Hematopoietic multipotent progenitor cell treated with erythropoietin and hydrocortisone succinate and interleukin-3 and kit ligand, for 8 days (in vitro differentiated cells): ENCODE data around the gene CREB3L1.

Source experiments
- DNase-seq: peaks from one replicate; pipeline ENCODE4 v3.0.0-alpha.2; 2015

Gene CREB3L1

DNA sequence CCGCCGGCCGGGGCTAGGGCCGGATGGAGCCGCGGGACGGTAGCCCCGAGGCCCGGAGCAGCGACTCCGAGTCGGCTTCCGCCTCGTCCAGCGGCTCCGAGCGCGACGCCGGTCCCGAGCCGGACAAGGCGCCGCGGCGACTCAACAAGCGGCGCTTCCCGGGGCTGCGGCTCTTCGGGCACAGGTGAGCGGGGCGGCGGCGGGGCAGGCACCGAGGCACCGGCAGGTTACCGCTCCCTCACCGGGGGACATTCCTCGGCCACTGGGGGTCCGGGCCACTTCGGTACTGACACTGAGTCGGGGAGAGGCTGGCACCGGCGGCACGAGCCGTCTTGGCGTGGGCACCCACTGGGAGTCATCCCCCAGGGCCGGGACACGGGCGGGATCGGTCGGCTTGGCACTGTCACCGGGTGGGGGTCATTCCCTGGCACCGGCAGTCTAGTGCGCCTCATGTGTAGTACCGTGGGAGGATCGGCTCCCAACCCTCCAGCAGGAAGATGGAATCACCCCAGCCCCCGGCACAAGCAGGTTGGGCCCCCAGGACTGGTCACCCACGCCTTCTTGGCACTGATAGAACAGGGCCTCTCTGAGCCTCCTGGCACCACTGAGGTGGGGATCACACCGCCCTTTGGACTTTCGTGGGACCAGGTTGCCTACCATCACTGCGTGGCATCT, 70.3 kb downstream of the CREB3L1 start:
- DNase-seq = no peak

DNA sequence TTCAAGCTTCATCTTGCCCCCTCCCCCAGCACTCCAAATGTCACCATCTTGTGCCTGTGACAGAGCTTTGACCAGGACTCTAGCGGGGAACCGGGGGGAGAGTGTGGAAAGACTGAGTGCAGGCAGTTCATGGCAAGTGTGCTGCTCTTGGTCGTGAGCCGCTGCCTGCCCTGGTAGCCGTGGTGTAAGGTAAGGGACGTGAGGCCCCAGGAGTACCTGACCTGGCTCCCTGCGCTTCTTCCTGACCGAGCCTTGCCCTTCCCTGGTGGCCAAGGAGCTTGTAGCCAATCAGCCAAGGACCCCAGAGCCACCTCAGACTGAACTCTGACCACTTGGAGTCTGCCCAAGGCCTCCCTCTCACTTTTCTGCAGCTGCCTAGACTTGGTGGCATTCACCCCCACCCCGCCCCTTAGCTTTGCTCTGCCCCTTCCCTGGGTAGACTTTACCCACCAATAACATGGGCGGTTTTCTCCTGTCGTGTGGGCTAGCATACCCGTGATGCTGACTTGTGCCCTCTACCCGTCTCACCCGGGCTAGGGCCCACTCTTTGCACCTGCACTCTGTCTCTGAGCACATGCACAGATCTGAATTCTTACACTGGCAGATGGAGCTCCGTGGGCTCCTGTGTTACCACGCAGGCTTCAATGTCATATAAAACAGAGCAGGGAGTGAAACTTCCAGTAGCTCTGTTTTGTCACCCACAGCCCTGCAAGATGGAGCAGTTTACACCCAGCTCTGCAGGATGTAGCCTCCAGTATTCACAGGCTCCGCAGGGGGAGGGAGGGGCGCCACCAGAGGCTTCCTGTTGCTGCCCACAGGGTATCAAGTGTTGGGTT, 71.3 kb downstream of the CREB3L1 start:
- no peak for DNase-seq

DNA sequence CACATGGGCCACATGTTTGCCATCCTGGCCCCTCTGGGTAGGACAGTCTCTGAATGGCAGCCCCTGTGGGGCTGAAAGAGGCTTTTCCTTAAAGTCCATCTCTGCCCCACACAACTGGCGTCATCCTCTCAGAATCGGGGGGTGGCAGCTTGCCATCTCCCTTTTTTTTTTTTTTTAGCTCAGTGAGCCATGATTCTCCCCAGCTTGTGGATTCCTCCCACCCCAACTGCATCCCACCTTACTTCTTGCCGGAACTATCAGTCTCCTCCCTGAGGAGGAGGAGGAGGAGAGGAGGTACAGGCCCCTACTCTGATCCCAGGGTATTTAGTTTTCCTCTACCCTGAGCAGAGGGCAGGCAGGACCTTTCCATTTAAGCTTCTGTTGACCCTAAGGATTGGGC, 73.2 kb downstream of the CREB3L1 start:
- no peak for DNase-seq

DNA sequence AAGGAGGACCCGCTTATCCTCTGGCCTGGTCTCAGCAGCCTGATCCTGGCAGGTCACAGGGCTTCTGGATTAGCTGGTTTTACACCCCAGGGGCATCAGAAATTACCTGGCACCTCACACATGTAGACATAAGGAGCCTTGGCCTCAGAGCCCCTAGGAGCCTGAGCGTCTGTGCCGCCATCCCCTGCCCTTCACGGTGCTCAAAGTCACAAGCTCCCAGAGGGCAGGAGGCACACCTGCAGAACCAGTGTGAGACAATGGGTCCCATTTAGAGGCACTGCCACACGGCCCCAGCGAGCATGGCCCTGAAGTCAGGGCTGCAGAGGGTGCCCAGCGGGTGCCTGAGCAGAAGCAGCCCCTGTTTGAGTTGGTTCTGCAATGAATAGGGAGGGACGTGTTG, 73.7 kb downstream of the CREB3L1 start:
- no peak for DNase-seq

DNA sequence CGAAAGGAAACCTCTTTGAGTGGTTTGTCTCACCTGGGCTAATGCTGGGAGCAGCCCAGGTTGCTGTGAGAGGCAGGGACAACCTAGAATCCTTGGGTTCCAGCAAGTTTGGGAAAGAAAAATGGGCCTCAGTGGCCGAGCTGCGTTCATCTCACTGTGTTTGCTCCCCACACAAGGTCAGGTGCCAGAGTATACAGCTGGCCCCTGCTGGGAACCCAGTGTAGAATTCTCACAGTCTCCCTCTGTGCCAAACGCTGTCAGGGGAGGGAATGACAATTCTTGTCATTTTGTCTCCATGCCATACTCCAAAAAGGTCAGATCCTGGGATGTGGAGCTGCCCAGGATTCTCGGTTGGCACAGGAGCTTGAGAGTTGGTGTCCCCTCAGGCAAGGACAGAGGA, 74.1 kb downstream of the CREB3L1 start:
- DNase-seq = no peak

DNA sequence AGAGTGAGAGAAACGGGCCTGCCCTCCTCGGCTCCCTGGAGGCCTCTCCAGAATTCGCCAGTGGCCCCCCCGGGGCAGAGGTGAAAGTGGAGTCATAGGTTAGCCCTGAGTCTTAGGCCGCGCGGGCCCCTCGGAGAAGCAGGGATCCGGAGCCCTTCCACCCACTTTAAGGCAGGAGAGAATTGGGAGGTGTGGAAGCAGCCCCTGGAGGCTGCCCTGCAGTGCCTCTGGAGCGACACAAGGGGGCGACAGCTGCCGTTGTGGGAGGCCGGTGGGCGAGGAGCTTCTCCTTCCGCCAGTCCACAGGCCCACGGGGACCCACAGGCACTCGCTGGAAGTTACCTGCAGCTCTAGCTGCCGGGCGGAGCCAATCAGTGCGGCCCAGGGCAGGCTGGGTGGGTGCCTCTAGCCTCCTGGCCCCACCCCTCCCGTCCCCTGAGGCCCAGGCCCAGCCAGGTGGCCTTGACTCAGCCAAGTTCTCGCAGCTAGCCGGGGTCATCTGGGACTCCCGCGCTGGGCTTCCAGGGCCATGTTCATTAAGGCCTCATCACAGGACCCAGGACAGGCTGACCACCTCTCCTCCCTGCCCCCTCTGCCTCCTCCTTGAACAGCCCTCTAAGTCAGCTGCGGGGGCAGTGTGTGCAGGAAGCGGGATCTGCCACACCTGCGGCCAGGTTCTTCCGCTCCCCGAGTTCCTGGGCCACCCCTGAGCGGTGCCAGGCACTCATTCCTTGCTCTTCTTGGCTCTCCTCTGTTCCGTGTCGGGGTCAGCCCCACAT, 74.8 kb downstream of the CREB3L1 start:
- DNase-seq = peak; percentile 53

DNA sequence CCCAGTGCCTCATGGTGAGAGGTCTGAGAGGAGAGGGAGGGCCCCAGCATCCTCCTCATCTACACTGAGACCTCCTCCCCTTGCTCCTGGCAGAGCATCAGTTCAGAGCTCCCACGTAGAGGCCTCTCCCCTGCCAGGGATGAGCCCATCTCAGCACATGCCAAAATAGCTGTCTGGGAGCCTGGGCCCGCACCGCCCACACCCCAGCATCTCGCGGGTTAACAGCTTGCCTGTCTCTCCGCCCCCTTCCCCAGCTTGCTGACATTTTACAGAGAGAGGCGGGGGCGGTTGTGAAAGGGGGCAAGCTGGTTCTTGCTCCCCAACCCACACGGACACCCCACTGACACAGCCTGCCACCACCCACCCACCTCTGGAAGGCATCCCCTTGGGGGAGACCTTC, 76.2 kb downstream of the CREB3L1 start:
- DNase-seq = no peak

DNA sequence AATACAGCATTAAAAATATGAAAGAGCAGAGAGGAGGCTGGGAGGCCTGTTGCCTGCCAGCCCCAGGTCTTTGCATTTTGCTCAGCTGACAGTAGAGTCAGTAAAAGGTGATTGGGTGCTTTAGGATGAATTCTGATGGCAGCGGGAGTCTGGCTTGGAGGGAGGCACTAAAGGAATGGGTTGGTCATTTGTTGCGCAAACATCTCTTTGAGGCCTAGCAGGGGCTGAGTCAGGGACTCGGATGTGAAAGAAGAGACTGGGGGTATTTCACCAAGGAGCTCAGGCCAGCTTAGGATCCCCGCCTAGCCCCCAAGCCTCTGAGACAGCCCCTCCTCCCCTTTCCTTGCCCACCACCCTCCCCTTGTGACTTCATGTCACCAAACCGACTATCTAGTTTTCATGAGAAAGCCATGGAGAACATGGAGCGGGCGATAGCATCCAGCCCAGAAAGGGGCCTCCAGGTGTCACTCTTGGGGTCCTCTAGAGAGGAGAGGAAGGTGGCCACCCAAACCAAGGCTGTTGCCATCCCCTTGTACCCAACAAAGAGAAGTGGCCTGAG, 79.5 kb downstream of the CREB3L1 start:
- no peak for DNase-seq

DNA sequence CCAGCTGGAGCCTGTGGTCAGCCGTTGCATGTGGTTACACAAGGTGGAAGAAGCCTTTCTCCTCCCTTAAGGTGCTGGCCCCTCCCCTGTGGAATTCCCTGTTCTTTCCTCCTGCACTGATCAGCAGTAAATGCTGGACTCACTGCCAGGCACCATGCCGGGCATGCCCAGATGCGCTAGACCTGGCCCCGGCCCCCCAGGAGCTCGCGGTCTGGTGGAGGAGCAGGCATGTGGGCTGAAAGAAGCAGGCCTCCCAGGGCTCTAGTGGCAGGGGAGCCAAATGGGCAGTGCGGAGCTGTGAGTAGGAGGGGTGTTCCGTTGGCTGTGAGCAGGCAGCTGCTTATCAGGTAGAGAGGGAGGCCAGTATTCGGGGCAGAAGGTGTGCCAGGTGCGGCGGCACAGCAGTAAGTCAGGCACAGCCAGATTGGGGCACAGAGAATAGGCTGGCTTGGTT, 80.0 kb downstream of the CREB3L1 start:
- DNase-seq = no peak

DNA sequence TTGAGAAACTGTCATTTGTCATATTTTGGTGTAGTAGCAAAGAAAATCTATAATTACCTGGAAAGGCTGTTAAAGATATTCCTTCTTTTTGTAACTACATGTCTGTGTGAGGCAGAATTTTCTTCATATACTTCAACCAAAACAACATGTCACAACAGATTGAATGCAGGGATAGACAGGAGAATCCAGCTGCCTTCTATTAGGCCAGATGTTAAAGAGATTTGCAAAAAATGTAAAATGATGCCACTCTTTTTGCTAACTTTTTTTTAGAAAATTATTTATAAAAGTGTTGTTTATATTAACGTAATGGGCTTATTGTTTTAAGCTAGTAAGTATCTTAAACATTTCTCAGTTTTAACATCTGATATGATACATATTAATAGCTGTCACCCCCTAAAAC, 82.5 kb downstream of the CREB3L1 start:
- DNase-seq = no peak

DNA sequence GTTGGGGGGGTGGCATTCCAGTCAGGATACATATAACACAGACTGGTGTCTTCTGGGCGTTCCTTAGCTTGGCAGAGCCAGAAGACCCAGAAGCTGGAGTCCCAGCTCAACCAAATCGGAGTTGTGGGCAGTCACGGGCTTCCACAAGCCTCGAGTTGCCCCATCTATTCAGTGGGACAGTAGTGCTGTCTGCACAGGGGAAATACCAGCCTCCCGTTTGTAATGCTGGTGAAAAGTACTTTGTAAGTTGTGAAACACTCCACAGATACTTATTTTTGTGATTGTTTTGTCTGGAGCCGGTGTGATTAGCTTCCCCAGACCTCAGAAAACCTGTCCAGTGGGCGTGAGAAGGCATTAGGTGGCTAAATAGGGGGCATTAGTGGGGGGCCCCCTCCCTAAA, 83.4 kb downstream of the CREB3L1 start:
- peak; percentile 30 for DNase-seq

DNA sequence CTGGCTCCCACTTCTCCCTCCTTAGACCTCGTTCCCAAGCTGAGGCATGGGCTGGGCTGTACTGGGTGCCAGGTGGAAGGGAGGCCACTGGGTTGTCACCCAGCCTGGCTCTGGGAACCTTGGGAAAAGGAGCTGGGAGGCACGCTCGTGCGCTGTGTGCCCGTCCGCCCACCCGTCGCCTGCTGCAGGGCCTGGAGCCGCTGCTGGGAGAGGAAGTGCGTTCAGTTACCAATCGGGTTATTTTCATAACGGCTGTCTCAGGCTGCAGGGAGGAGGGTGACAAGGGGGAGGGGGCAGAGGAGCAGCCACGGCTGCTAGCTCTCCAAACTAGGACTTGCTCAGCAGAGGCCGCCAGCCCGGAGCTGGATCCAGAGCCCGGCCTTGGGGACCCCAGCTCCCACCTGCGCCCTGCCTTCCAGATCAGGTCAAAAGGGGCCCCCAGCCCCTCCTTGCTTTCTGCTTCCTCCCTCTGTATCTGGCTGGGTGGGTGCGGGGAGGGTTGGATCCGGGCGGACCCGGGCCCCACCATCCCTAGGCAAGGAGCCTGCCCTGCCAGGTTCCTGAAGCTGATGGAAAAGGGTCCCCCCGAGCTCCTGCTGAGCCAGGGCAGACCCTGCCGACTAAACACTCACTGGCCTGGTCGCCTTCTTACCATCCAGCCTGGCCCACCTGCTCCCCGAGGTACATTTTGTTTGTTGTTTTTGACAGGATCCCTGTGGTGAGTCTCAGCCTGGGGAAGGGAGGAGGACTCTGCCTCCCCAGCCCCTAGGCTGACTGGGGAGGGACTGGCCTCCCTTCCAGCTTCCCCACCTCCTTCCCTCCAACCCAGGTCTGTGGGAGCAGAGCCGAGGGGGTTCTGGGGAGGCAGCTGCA, 84.1 kb downstream of the CREB3L1 start:
- peak; percentile 72 for DNase-seq

DNA sequence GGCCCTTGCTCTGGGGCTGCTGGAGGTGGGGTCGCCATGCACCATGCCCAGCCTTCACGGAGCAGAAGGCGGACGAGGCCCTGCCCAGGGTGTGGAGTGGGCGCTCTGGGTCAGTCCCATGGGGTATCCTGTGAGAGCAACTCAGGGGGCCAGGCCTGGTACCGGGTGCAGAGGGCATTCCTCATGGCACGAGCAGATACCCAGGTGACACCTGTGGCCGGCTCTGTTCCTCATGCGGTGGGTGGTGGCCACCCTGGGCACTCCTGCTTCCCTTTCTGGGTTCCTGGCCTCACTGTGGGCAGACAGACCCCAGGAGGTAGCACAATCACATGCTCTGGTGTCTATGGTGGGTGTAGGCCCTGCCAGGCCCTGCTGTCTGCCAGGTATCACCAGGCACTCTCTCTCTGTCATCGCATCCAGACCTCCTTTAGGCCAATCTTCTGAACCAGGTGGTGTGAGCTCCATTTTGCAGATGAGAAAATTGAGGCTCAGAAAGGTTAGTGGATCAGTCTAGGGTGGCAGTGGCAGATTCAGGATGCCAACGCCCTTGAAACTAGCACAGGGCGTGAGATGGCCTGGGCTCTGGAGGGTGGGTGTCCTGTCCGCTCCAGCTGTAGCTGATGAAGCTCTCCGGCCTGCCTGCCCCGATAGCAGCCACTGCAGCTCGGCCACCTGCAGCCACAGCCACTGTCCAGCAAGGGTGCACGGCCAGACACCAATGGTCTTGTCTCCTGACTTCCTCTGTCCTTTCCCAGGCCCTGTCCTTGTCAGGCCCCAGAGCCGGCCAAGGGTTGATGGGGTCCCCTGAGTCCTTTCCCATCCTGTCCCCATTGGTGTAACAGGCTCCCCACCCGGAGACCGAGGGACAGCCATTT, 84.9 kb downstream of the CREB3L1 start:
- no peak for DNase-seq

DNA sequence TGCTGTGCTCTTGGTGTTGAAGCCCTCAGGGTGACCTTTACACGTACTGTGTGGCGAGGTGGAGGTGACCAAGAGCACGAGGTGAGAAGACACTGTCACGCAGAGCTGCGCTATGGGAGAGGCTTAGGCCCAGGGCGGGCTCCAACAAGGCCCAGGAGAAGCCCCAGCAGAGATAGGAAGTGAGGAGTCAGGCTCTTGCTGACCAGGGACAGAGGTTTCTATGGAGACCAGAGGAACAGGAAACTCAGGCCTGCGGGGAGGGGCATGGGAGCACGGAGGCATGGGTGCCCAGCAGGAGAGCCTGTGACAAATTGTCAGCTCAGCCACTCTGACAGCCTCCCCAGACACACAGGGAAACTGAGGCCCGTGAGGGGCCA, 85.6 kb downstream of the CREB3L1 start:
- no peak for DNase-seq

DNA sequence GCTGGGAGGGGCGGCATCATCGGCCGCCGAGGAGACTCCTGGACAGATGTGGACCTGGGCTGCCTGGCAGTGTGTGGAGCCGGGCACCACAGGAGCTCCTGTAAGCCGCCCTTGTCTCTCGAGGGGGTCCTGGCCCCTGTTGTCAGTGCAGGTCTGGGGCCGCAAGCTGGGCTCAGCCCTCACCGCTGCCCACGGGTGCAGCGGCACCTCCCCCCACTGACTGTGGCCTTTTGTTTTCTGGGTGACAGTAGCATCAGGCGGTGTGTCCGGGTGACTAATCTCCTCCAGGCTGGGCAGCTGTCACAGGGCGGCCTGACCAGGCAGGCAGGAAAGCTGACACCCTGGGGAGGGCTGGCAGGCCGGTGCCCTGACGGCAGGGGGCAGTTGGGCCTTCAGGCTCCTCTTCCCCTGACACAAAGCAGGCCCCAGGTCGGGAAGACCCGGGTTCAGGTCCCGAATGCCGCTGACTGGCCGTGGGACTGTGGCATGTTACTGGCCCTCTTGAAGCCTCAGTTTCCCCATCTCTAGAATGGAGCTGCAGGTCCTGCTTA, 86.1 kb downstream of the CREB3L1 start:
- no peak for DNase-seq

DNA sequence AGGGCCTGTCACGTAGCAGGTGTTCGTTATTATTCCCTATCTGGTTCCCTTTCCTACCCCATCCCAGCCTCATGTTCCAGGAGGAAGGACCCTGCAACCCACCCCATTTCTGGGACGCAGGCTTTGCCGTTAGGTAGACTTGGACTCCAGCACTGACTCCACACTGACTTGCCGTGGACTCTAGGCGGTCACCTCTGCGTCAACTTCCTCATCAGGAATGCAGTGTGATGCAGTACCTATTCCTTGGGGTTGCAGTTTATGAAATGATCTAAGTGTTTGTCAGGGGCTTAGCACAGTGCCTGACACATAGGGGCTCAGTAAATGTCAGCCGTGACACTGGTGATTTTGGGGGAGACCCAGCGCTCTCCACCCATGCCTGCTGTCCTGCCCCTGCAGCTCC, 86.6 kb downstream of the CREB3L1 start:
- no peak for DNase-seq

DNA sequence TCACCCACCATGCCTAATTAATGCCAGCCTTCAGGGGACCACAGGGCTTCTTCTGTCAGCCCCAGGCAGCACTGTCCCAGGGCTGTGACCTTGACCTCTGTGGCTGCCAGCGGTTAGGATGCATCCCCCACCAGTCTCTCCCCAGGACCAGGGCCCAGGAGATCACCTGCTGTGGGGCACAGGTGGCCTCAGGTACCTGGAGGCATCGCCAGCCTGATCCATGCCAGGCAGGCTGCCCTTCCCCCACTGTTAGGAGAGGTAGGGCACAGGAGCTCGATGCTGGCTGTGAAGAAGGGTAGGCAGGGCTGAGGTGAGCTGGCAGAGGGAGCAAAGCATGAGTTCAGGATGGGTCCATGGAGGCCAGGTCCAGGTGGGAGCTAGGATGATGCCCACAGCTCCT, 87.3 kb downstream of the CREB3L1 start:
- DNase-seq = no peak

DNA sequence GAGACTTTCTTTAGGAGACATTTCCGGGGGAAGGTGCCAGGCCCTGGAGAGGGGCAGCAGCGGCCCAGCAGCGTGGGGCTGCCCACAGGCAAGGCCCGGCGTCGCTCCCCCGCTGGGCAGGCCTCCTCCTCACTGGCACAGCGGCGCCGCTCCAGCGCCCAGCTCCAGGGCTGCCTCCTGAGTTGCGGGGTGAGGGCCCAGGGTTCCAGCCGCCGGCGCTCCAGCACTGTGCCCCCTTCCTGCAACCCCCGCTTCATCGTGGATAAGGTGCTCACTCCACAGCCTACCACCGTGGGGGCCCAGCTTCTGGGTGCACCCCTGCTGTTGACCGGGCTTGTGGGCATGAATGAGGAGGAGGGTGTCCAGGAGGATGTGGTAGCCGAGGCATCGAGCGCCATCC, 88.8 kb downstream of the CREB3L1 start:
- no peak for DNase-seq

DNA sequence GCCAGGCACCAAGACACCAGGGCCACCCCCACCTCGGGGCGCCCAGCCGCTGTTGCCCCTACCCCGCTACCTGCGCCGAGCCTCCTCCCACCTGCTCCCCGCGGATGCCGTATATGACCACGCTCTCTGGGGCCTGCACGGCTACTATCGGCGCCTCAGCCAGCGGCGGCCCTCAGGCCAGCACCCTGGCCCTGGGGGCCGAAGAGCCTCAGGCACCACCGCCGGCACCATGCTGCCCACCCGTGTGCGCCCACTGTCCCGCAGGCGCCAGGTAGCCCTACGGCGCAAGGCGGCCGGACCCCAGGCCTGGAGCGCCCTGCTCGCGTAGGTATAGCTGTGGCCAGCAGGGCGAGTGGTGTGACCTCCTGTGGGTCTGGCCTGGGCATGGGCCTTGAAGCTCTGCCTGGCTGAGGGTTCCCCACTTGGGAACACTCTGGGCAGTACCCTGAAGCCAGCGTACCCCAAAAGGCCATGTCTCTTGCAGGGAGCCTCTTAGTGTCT, 89.2 kb downstream of the CREB3L1 start:
- no peak for DNase-seq

DNA sequence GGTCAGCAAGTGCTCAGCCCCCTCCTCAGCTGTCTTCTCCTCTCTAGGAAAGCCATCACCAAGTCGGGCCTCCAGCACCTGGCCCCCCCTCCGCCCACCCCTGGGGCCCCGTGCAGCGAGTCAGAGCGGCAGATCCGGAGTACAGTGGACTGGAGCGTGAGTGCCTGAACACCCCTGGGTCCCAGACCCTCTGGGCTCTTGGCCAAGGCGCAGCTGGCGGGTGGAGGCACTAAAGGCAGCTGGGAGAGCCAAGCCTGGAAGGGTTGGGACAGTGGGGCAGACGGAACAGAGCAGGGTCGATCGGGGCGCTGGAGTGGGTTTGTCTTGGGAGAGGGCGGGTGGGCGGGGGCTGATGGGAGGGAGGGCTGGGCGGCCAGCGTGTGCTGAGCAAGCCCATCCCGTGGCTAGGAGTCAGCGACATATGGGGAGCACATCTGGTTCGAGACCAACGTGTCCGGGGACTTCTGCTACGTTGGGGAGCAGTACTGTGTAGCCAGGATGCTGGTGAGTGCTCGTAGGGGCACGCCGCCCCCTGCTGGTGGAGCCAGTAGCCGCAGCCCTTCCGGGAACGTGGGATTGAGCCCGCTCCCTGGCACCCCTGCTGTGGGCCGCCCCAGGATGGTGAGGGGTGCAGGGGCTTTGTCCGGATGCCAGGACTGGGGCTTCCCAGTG, 89.9 kb downstream of the CREB3L1 start:
- DNase-seq = peak; percentile 62
